ENCODE data around the gene MATN1. TPM values are rescaled to one million over a fixed set of nuclear protein-coding genes. Genes with fewer than 3 reads are reported as not detected.

The MATN1 gene
- total RNA-seq, 2 donors from 2014 or later, result 1.5 TPM; not detected in 1

- peaks cover 0 to 10% of the 10 kb centered on the region in 2 donors for H3K4me1 ChIP-seq (ENCODE audit: control insufficient read depth in 1 of 2, low read depth in 2 of 2)
- no peak for ATAC-seq (ENCODE audit: insufficient number of reproducible peaks, low FRiP score, low read depth)
- DNase-seq (ENCODE audit: low spot score), result no peak
- H3K9me3 ChIP-seq, result no peaks in the 10 kb centered on the region
- no peak overlapping the region for H3K27ac ChIP-seq
- no peak overlapping the region for H3K4me3 ChIP-seq
- H3K27me3 ChIP-seq (replicated peaks; ENCODE audit: insufficient read depth), result no peaks in the 10 kb centered on the region
- TF ChIP-seq, protein P1, sequence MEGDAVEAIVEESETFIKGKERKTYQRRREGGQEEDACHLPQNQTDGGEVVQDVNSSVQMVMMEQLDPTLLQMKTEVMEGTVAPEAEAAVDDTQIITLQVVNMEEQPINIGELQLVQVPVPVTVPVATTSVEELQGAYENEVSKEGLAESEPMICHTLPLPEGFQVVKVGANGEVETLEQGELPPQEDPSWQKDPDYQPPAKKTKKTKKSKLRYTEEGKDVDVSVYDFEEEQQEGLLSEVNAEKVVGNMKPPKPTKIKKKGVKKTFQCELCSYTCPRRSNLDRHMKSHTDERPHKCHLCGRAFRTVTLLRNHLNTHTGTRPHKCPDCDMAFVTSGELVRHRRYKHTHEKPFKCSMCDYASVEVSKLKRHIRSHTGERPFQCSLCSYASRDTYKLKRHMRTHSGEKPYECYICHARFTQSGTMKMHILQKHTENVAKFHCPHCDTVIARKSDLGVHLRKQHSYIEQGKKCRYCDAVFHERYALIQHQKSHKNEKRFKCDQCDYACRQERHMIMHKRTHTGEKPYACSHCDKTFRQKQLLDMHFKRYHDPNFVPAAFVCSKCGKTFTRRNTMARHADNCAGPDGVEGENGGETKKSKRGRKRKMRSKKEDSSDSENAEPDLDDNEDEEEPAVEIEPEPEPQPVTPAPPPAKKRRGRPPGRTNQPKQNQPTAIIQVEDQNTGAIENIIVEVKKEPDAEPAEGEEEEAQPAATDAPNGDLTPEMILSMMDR (IDR thresholded peaks at IDR 0.05), result no peak
- H3K36me3 ChIP-seq, result no peaks in the 10 kb centered on the region
These were observed 20.8 kb upstream of the MATN1 start for GRCh38 chr1:30744060-30744756.

- DNase-seq (ENCODE audit: low spot score), result no peak
- no peaks in the 10 kb centered on the region for H3K9me3 ChIP-seq
- H3K27ac ChIP-seq, result no peak overlapping the region
- no peaks in the 10 kb centered on the region for H3K36me3 ChIP-seq
- TF ChIP-seq, protein P1 (IDR thresholded peaks at IDR 0.05), result no peak
- H3K4me1 ChIP-seq (ENCODE audit: control insufficient read depth in 1 of 2, low read depth in 2 of 2), result peaks cover 0 to 10% of the 10 kb centered on the region in 2 donors
- ATAC-seq (ENCODE audit: insufficient number of reproducible peaks, low FRiP score, low read depth), result no peak
- no peaks in the 10 kb centered on the region for H3K27me3 ChIP-seq (replicated peaks; ENCODE audit: insufficient read depth)
- no peak overlapping the region for H3K4me3 ChIP-seq
These were observed 20.2 kb upstream of the MATN1 start for GRCh38 chr1:30743584-30744059.

- DNase-seq (ENCODE audit: low spot score), result no peak
- TF ChIP-seq, protein P1 (IDR thresholded peaks at IDR 0.05), result no peak
- no peak for ATAC-seq (ENCODE audit: insufficient number of reproducible peaks, low FRiP score, low read depth)
- Histone ChIP-seq H3K36me3 (no peaks in the 10 kb centered on the region), H3K27ac (no peak overlapping the region), H3K4me3 (no peak overlapping the region), H3K9me3 (no peaks in the 10 kb centered on the region), H3K27me3 (replicated peaks; ENCODE audit: insufficient read depth) (no peaks in the 10 kb centered on the region), H3K4me1 (ENCODE audit: control insufficient read depth in 1 of 2, low read depth in 2 of 2) (peaks cover 0 to 10% of the 10 kb centered on the region in 2 donors)
These were observed 19.7 kb upstream of the MATN1 start for GRCh38 chr1:30742963-30743559.

- H3K27ac ChIP-seq, result no peak overlapping the region
- H3K4me1 ChIP-seq (ENCODE audit: control insufficient read depth in 1 of 2, low read depth in 2 of 2), result peaks cover 0 to 10% of the 10 kb centered on the region in 2 donors
- DNase-seq (ENCODE audit: low spot score) (no peak), ATAC-seq (ENCODE audit: insufficient number of reproducible peaks, low FRiP score, low read depth) (no peak)
- H3K4me3 ChIP-seq, result no peak overlapping the region
- no peaks in the 10 kb centered on the region for H3K36me3 ChIP-seq
- no peaks in the 10 kb centered on the region for H3K9me3 ChIP-seq
- TF ChIP-seq, protein P1 (IDR thresholded peaks at IDR 0.05), result no peak
- H3K27me3 ChIP-seq (replicated peaks; ENCODE audit: insufficient read depth), result no peaks in the 10 kb centered on the region
These were observed 19.0 kb upstream of the MATN1 start for GRCh38 chr1:30742300-30742962.

DNA sequence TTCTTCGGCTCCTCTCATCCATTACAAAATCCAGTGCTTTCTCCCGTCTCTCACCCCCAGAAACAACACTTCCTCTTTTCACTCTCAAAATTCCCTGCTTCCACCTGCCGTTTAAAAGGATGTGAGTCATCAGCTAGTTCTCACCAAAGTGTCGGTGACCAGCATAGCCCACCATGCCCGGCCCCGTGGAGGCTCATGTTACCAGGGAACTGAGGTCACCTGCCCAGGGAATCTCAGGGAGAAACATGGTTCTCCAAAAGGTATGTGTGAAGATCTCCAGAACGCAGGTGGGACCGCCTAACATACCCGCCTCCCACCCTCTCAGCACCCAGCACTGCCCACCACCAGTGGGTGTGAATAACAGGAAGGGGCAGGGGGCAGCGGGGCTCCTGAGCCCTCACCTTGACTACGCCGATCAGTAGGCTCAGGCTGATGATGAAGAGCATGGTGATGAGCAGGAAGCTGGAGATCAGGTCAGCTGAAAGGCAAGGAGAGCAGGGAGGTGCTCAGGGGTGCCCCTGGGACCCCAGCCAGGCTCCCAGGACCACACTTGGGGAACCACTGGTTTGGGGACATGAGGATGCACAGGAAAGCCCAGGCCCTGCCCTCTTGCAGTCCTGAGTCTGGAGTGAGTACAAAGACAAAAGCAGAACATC is 18.0 kb upstream of the MATN1 start:
- TF ChIP-seq, protein P1 (IDR thresholded peaks at IDR 0.05), result no peak
- H3K27me3 ChIP-seq (replicated peaks; ENCODE audit: insufficient read depth), result no peaks in the 10 kb centered on the region

More for the DNA sequence above, 18.0 kb upstream of the MATN1 start:
- no peak for ATAC-seq (ENCODE audit: insufficient number of reproducible peaks, low FRiP score, low read depth)
- Histone ChIP-seq H3K9me3 (no peaks in the 10 kb centered on the region), H3K27ac (no peak overlapping the region), H3K4me3 (no peak overlapping the region), H3K36me3 (peaks cover 2% of the 10 kb centered on the region), H3K4me1 (ENCODE audit: control insufficient read depth in 1 of 2, low read depth in 2 of 2) (peaks cover 0 to 7% of the 10 kb centered on the region in 2 donors)
- DNase-seq (ENCODE audit: low spot score), result no peak
